Breast epithelium (tissue), 4 donors: ENCODE data around the gene IDUA. TPM values are rescaled to one million over a fixed set of nuclear protein-coding genes. Genes with fewer than 3 reads are reported as not detected.

Experiments used
- DNase-seq, 2 donors: peaks; one replicate each; pipeline ENCODE4 v3.0.0-alpha.2; 2019; ENCODE audit warnings: low spot score in 2 of 2
- H3K27ac ChIP-seq, 2 donors: fragments of 200-600 bp; sonication (generic) in 1 of 2; one replicate each; pipeline ENCODE4 v1.5.1; 2016 to 2019; ENCODE audit warnings: mild to moderate bottlenecking in 1 of 2
- H3K27me3 ChIP-seq, 2 donors: fragments of 200-600 bp; sonication (generic) in 1 of 2; one replicate each; pipeline versions ENCODE4 v1.5.1 to v1.6.0; 2017 to 2019; ENCODE audit warnings: control low read depth in 1 of 2, mild to moderate bottlenecking in 1 of 2
- H3K36me3 ChIP-seq: fragments of 200-600 bp; one replicate; pipeline ENCODE4 v1.5.1; 2019
- H3K4me1 ChIP-seq, 2 donors: fragments of 200-600 bp; sonication (generic); one replicate each; pipeline ENCODE4 v1.5.1; 2016 to 2019; ENCODE audit warnings: control low read depth in 1 of 2
- H3K4me3 ChIP-seq, 3 donors: fragments of 200-600 bp; sonication (generic); 1 replicate in 2 of 3; 2 replicates in 1 of 3; pipeline ENCODE4 v1.5.1; 2016 to 2019; ENCODE audit warnings: mild to moderate bottlenecking in 3 of 3, moderate library complexity in 2 of 3
- H3K9me3 ChIP-seq, 2 donors: fragments of 200-600 bp; sonication (generic) in 1 of 2; one replicate each; pipeline ENCODE4 v1.5.1; 2016 to 2019; ENCODE audit warnings: control low read depth in 1 of 2
- CTCF ChIP-seq, 3 donors: fragments of 450-650 bp; IDR thresholded peaks; one replicate each; pipeline ENCODE4 v1.5.1; 2016 to 2017; ENCODE audit warnings: antibody characterized with exemption in 3 of 3, mild to moderate bottlenecking in 3 of 3, moderate library complexity in 3 of 3
- POLR2A ChIP-seq: fragments of 450-650 bp; IDR thresholded peaks from one replicate; pipeline ENCODE4 v1.6.1; 2016; ENCODE audit warnings: antibody characterized with exemption, mild to moderate bottlenecking, moderate library complexity
- POLR2AphosphoS5 ChIP-seq, 3 donors: sonication (generic); formaldehyde crosslinking; IDR thresholded peaks; one replicate each; pipeline ENCODE4 v1.6.1; 2017; ENCODE audit warnings: antibody characterized with exemption in 3 of 3
- intact Hi-C: fragments of 100-400 bp; cut with DNase I; formaldehyde crosslinking; loops from one replicate; pipeline ENCODE4 v1.15.1; 2023; ENCODE audit warnings: low total_unique reads
- total RNA-seq, 3 donors: library from RNA; depleted of rRNA; stranded (reverse); fragments of >200 nt; gene quantifications; one replicate each; pipeline ENCODE4 v1.1.0, GENCODE V29; 2016

Gene IDUA
- total RNA-seq, 3 donors from 2014 or later: 16.3 to 32.8 (median 28.2) TPM

- peak overlapping the region; percentile 38 to 54 for H3K27ac ChIP-seq
- no peaks in the 10 kb centered on the region for H3K36me3 ChIP-seq
- DNase-seq: peak in 1 of 2 donors; percentile 41
- peak overlapping the region; percentile 49 to 81 (median 66) for H3K4me3 ChIP-seq
- TF ChIP-seq POLR2A (no peak), POLR2AphosphoS5 (IDR thresholded peaks at IDR 0.05) (no peak), CTCF (IDR thresholded peaks at IDR 0.05) (no peak)
- intact Hi-C loops: no loop called here
- H3K4me1 ChIP-seq: peaks cover 9 to 16% of the 10 kb centered on the region in 2 donors
- H3K9me3 ChIP-seq: no peaks in the 10 kb centered on the region
- peaks cover 0 to 20% of the 10 kb centered on the region in 2 donors for H3K27me3 ChIP-seq
These were observed 22.1 kb downstream of the IDUA start for GRCh38 chr4:1008840-1009541.

GRCh38 chr4:1009542-1010394 is 22.9 kb downstream of the IDUA start:
- no peaks in the 10 kb centered on the region for H3K9me3 ChIP-seq
- TF ChIP-seq POLR2A: no peak
- TF ChIP-seq CTCF (IDR thresholded peaks at IDR 0.05): peak in 1 of 3 donors; percentile 28
- TF ChIP-seq POLR2AphosphoS5 (IDR thresholded peaks at IDR 0.05): peak in 1 of 3 donors; percentile 30
- H3K4me3 ChIP-seq: peak overlapping the region; percentile 49 to 81 (median 66)
- H3K36me3 ChIP-seq: no peaks in the 10 kb centered on the region
- peaks cover 0 to 12% of the 10 kb centered on the region in 2 donors for H3K27me3 ChIP-seq
- peak; percentile 64 to 74 for DNase-seq
- peaks cover 9 to 16% of the 10 kb centered on the region in 2 donors for H3K4me1 ChIP-seq
- peak overlapping the region; percentile 75 to 85 for H3K27ac ChIP-seq
- intact Hi-C loops: no loop called here

DNA sequence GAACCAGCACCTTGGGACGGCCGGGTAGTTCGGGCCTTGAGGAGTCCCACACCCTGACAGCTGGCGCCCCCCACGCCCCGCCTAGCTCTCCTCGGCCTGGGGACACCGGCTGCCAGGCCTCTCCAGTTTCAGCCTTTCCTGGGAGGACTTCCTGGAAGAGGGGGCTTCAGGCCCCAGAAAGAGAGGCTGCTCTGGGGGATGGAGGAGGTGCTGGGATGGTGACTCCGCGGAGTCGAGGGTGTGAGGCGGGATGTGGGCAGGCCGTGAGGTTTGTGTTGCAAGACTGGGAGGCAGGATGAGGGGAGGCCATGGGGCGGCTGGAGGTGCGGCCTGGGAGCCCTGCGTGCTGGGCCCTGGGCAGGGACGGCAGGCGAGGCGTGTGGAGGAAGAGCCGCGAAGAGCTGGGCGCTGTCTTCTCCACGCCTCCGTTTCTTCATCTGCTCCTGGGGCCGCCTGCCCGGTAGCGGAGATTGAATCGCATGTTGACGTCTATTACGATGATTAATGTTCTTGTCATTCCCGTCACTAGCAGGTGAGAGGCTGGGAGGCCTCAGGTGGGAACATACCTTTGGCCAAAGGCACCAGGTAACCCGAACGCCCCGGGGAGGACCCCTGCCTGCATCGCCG is 23.7 kb downstream of the IDUA start:
- TF ChIP-seq POLR2AphosphoS5 (IDR thresholded peaks at IDR 0.05) (peak in 2 of 3 donors; percentile 16 to 54), POLR2A (no peak), CTCF (IDR thresholded peaks at IDR 0.05) (no peak)
- Histone ChIP-seq H3K27ac (peak overlapping the region; percentile 75 to 85), H3K9me3 (no peaks in the 10 kb centered on the region), H3K27me3 (peaks cover 0 to 4% of the 10 kb centered on the region in 2 donors), H3K4me3 (peak overlapping the region; percentile 47 to 81 (median 66)), H3K36me3 (no peaks in the 10 kb centered on the region), H3K4me1 (peaks cover 9 to 16% of the 10 kb centered on the region in 2 donors)
- DNase-seq: peak in 1 of 2 donors; percentile 73
- intact Hi-C loops: no loop called here

DNA sequence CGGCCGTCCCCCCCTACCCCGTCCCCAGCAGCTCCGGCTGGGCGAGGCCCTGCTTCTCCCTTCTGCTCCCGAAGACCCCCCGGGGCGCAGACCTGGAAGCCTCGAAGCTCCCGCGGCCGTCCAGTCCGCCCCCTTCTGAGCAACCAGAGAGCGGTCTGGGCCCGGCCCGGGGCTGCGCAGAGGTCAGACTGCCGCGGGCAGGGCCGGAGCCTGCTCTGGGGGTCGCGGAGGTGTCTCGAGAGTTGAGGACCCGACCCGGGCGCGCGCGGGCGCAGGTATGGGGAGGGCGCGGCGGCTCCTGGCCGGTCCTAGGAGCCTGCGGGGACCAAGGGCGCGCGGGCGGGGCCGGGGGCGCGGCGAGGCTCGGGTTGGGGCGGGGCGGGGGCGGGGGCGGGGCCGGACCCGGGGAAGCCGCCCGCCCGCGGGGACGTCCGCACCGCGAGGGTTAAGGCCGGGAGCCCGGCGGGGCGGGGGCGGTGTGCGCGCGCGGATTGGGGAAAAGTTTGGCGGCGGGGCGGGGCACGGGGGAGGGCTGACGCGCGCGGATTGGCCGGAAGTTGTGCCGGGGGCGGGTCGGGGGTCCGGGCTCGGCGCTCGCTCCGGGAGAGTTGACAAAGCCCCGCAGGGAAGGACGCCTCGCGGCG is 24.3 kb downstream of the IDUA start, which contains the start of gene FGFRL1:
Gene FGFRL1 (plus strand): TSS at position 605 of the 644 bp plus-strand sequence. CDS start 860 bp downstream, outside the sequence.
- Histone ChIP-seq H3K9me3 (no peaks in the 10 kb centered on the region), H3K36me3 (no peaks in the 10 kb centered on the region), H3K27ac (peak within 1 kb of the TSS; percentile 75 to 85), H3K4me3 (peak within 1 kb of the TSS; percentile 47 to 81 (median 66)), H3K27me3 (peaks cover 0 to 1% of the 10 kb centered on the region in 2 donors), H3K4me1 (peaks cover 9 to 16% of the 10 kb centered on the region in 2 donors)
- intact Hi-C loops: no loop called here
- no peak for TF ChIP-seq POLR2AphosphoS5 (IDR thresholded peaks at IDR 0.05)
- no peak for TF ChIP-seq CTCF (IDR thresholded peaks at IDR 0.05)
- no peak for TF ChIP-seq POLR2A
- DNase-seq: peak; percentile 76 to 92
